ENCODE data around the gene VN1R2.
"Not testable (repeated sequence)": the region's sequence is repeated elsewhere in the genome, so short reads cannot be mapped to it uniquely, and the experiment has no call there.

Gene VN1R2

GRCh38 chr19:53257715-53258342 is at the start of gene VN1R2:
Gene VN1R2 (plus strand): TSS chr19:53258292. CDS start chr19:53258376, 84 bp downstream.
- H3K4me3 Mint-ChIP-seq: not testable (repeated sequence)
- peaks cover 31% of the 10 kb centered on the region for H3K9me3 Mint-ChIP-seq

GRCh38 chr19:53211554-53211953 is 46.5 kb upstream of the VN1R2 start:
- DNase-seq; H3K4me1 Mint-ChIP-seq (ENCODE audit: low read depth); H3K27me3 Mint-ChIP-seq; H3K4me3 Mint-ChIP-seq; H3K27ac Mint-ChIP-seq: not testable (repeated sequence)
- peaks cover 87% of the 10 kb centered on the region for H3K36me3 Mint-ChIP-seq (ENCODE audit: low read depth)
- H3K9me3 Mint-ChIP-seq: peaks cover 70% of the 10 kb centered on the region

More at GRCh38 chr19:53257715-53258342, at the start of gene VN1R2:
- H3K27ac Mint-ChIP-seq, DNase-seq: not testable (repeated sequence)
- H3K4me1 Mint-ChIP-seq (ENCODE audit: low read depth): peaks cover 11% of the 10 kb centered on the region
- H3K27me3 Mint-ChIP-seq: peaks cover 16% of the 10 kb centered on the region
- peaks cover 27% of the 10 kb centered on the region for H3K36me3 Mint-ChIP-seq (ENCODE audit: low read depth)

GRCh38 chr19:53212703-53213320 is 45.3 kb upstream of the VN1R2 start:
- Mint-ChIP-seq H3K36me3 (ENCODE audit: low read depth) (peaks cover 77% of the 10 kb centered on the region), H3K27ac (no peak overlapping the region)

GRCh38 chr19:53222716-53223115 is 35.4 kb upstream of the VN1R2 start:
- Mint-ChIP-seq H3K9me3 (peaks cover 45% of the 10 kb centered on the region), H3K36me3 (ENCODE audit: low read depth) (peaks cover 41% of the 10 kb centered on the region)
- not testable (repeated sequence) for H3K4me1 Mint-ChIP-seq (ENCODE audit: low read depth); H3K27me3 Mint-ChIP-seq; H3K27ac Mint-ChIP-seq; H3K4me3 Mint-ChIP-seq; DNase-seq

More at GRCh38 chr19:53212703-53213320, 45.3 kb upstream of the VN1R2 start:
- no peaks in the 10 kb centered on the region for H3K27me3 Mint-ChIP-seq
- no peaks in the 10 kb centered on the region for H3K4me1 Mint-ChIP-seq (ENCODE audit: low read depth)
- peaks cover 61% of the 10 kb centered on the region for H3K9me3 Mint-ChIP-seq
- no peak overlapping the region for H3K4me3 Mint-ChIP-seq
- DNase-seq: no peak

GRCh38 chr19:53224606-53225005 is 33.5 kb upstream of the VN1R2 start:
- no peak overlapping the region for H3K27ac Mint-ChIP-seq
- no peaks in the 10 kb centered on the region for H3K4me1 Mint-ChIP-seq (ENCODE audit: low read depth)
- peaks cover 44% of the 10 kb centered on the region for H3K9me3 Mint-ChIP-seq
- H3K36me3 Mint-ChIP-seq (ENCODE audit: low read depth): peaks cover 35% of the 10 kb centered on the region
- H3K4me3 Mint-ChIP-seq: no peak overlapping the region
- no peak for DNase-seq
- no peaks in the 10 kb centered on the region for H3K27me3 Mint-ChIP-seq

GRCh38 chr19:53237114-53237777 is 20.8 kb upstream of the VN1R2 start:
- Mint-ChIP-seq H3K27me3 (no peaks in the 10 kb centered on the region), H3K4me1 (ENCODE audit: low read depth) (no peaks in the 10 kb centered on the region), H3K9me3 (peaks cover 65% of the 10 kb centered on the region), H3K27ac (no peak overlapping the region), H3K36me3 (ENCODE audit: low read depth) (peaks cover 81% of the 10 kb centered on the region), H3K4me3 (no peak overlapping the region)
- no peak for DNase-seq

- Mint-ChIP-seq H3K4me1 (ENCODE audit: low read depth) (no peaks in the 10 kb centered on the region), H3K27me3 (no peaks in the 10 kb centered on the region), H3K4me3 (no peak overlapping the region), H3K36me3 (ENCODE audit: low read depth) (peaks cover 92% of the 10 kb centered on the region), H3K27ac (no peak overlapping the region), H3K9me3 (peaks cover 68% of the 10 kb centered on the region)
- DNase-seq: no peak
Measured at GRCh38 chr19:53246498-53246897, 11.6 kb upstream of the VN1R2 start.

- Mint-ChIP-seq H3K27me3 (peaks cover 4% of the 10 kb centered on the region), H3K36me3 (ENCODE audit: low read depth) (peaks cover 52% of the 10 kb centered on the region), H3K4me1 (ENCODE audit: low read depth) (peaks cover 11% of the 10 kb centered on the region), H3K27ac (peak within 1 kb of the TSS; percentile 50), H3K9me3 (peaks cover 46% of the 10 kb centered on the region), H3K4me3 (peak within 1 kb of the TSS; percentile 81)
- peak; percentile 87 for DNase-seq
Measured at GRCh38 chr19:53254411-53255341, 3.4 kb upstream of the VN1R2 start, which contains the start of gene ZNF677. Gene ZNF677 (minus strand): TSS chr19:53254873. CDS start chr19:53251550, 3,323 bp downstream.

GRCh38 chr19:53267623-53268022 is 9.5 kb downstream of the VN1R2 start, which contains the start of gene VN1R4:
Gene VN1R4 (minus strand): TSS chr19:53267723. CDS start chr19:53267665, 58 bp downstream.
- Mint-ChIP-seq H3K9me3 (peaks cover 45% of the 10 kb centered on the region), H3K27me3 (peaks cover 22% of the 10 kb centered on the region)
- not testable (repeated sequence) for H3K4me1 Mint-ChIP-seq (ENCODE audit: low read depth); DNase-seq; H3K4me3 Mint-ChIP-seq; H3K36me3 Mint-ChIP-seq (ENCODE audit: low read depth); H3K27ac Mint-ChIP-seq

- not testable (repeated sequence) for H3K36me3 Mint-ChIP-seq (ENCODE audit: low read depth); H3K27ac Mint-ChIP-seq; DNase-seq; H3K4me3 Mint-ChIP-seq; H3K4me1 Mint-ChIP-seq (ENCODE audit: low read depth)
- Mint-ChIP-seq H3K27me3 (peaks cover 21% of the 10 kb centered on the region), H3K9me3 (peaks cover 49% of the 10 kb centered on the region)
Measured at GRCh38 chr19:53269861-53270260, 11.8 kb downstream of the VN1R2 start.

GRCh38 chr19:53272044-53272443 is 14.0 kb downstream of the VN1R2 start:
- Mint-ChIP-seq H3K27ac (no peak overlapping the region), H3K4me3 (no peak overlapping the region), H3K27me3 (peaks cover 10% of the 10 kb centered on the region), H3K9me3 (peaks cover 38% of the 10 kb centered on the region), H3K36me3 (ENCODE audit: low read depth) (no peaks in the 10 kb centered on the region), H3K4me1 (ENCODE audit: low read depth) (no peaks in the 10 kb centered on the region)
- no peak for DNase-seq

GRCh38 chr19:53275480-53275879 is 17.4 kb downstream of the VN1R2 start:
- Mint-ChIP-seq H3K4me3 (no peak overlapping the region), H3K36me3 (ENCODE audit: low read depth) (no peaks in the 10 kb centered on the region)

GRCh38 chr19:53281947-53282346 is 23.9 kb downstream of the VN1R2 start:
- H3K9me3 Mint-ChIP-seq: peaks cover 12% of the 10 kb centered on the region
- not testable (repeated sequence) for H3K36me3 Mint-ChIP-seq (ENCODE audit: low read depth); H3K4me1 Mint-ChIP-seq (ENCODE audit: low read depth); H3K27me3 Mint-ChIP-seq; H3K4me3 Mint-ChIP-seq; DNase-seq; H3K27ac Mint-ChIP-seq

More at GRCh38 chr19:53275480-53275879, 17.4 kb downstream of the VN1R2 start:
- H3K27me3 Mint-ChIP-seq: peaks cover 10% of the 10 kb centered on the region
- no peaks in the 10 kb centered on the region for H3K4me1 Mint-ChIP-seq (ENCODE audit: low read depth)
- peaks cover 40% of the 10 kb centered on the region for H3K9me3 Mint-ChIP-seq
- no peak overlapping the region for H3K27ac Mint-ChIP-seq
- DNase-seq: no peak

GRCh38 chr19:53285087-53285486 is 27.0 kb downstream of the VN1R2 start:
- DNase-seq: no peak
- Mint-ChIP-seq H3K36me3 (ENCODE audit: low read depth) (no peaks in the 10 kb centered on the region), H3K27ac (no peak overlapping the region), H3K27me3 (peaks cover 2% of the 10 kb centered on the region), H3K4me3 (no peak overlapping the region), H3K9me3 (peaks cover 12% of the 10 kb centered on the region), H3K4me1 (ENCODE audit: low read depth) (no peaks in the 10 kb centered on the region)
